ENCODE data around the gene TMEM272.

The TMEM272 gene, protein sequence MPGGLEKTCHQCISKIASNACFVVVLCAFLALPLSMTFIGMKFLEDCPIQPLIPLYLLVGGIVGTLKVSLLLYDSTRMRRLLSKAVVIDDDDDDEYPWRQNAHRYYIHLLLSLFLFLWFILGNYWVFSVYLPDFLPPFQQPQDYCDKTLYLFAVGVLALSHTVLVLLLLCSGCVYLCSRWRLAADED

DNA sequence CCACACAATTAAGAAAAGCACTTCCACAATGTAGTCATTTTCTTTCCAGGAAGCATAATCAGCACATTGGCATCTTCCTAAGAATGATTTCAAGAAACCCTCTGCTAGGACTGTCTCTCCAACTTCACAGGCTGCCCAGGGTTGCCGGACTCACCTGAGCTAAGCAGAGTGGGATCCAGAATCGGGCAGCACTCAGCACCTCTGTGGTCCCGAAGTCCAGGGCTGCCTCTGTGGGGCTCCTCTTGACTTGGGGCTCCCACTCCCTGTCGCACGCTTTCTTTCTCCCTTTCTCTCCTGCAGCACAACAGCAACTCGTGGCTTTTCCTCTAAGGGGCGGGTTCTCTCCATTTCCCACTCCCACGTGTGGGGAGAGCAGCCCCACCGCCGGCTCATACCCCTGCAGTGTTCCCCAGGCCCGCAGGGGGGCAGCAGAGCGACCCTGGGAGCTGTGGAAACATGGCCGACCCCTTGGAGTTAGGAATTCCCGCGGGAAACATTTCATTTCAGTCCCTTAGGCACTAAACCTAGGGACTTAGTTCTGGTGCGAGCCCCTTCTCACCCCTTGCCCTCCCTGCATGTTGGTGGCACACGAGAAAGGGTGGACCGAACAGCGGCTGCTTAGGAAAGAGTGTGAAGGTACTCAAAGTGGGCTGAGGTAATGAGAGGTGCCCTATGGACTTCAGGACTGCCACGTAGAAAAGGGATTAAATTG lies at the start of gene TMEM272:
TMEM272 (minus strand) TSS at position 316 of the 712 bp plus-strand sequence. CDS start 6,647 bp downstream, outside the sequence.
- DNase-seq (ENCODE audit: low read depth): peak; percentile 17

DNA sequence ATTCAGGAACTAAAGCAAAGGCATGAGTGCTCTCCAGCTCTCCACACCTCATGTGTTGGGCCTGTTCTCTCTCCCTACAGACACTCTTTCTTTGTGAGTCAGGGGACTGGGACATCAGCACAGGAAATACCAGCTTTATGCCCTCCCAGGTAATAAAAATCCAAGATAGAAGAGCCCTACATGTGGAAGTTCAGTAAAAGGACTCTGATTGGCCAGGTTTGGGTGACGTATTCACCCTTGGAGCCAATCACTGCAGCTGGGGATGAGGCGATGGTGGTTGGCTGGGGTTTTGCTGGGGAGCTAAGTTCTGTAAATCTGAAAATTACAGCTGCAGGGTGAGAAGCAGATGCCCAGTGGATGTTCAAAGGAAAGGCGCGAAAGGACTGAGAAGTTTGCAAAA lies 49.3 kb upstream of the TMEM272 start:
- DNase-seq (ENCODE audit: low read depth): no peak

DNA sequence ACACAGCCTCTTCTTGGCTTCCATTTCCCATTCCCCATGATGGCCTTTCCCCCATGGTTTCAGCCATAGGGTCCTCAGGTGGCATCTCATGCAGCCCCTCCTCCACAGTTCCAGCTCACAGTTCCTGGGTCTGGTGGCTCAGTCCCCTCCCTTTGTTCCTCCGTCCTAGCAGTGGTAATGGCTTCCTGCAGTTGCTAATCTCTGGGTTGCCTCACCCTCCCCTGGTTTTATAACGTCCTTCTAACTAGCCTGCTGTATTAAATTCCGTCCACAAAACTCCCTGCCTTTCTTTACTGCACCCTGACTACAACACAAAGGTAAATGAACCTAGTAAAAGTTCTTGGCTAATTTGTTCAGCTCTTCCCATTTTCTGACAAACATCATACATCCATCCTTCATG lies 47.7 kb upstream of the TMEM272 start:
- DNase-seq (ENCODE audit: low read depth): no peak

DNA sequence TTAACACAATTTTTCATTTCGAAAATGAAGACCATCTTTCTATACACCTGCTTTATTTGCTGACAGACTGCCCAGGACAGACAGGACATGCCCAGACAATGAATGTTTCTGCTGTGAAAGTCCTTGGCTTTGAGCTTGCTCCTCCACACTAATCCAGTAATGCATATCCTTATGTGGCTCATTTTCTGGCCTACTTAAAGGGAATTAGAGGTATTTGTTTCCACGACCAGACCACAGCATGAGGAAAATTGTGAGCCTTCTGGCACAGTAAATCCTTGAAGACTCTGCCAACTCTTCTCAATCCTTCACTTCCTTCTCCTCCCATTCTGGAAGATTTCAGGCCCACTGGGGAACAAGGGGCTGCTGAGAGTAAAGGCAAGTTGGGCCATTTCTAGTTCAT lies 42.5 kb upstream of the TMEM272 start:
- no peak for DNase-seq (ENCODE audit: low read depth)

DNA sequence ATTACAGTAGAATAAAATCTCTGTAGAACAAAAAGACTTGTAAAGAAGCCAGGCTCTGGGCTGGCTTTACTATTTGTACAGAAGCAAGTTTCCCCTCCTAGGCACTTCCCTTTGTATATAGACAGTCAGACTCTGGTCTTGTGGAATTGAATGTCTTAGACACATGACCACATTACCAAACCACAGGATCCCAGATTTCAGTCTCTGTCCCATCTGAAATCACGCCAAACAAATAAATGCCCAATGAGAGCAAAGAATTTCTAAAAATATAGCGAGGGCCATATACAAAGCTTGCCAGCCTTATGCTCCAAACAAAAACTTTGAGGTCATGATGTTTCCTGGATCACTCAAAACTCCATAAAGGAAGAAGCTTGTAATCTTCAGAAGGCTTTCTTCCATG lies 40.7 kb upstream of the TMEM272 start:
- no peak for DNase-seq (ENCODE audit: low read depth)

DNA sequence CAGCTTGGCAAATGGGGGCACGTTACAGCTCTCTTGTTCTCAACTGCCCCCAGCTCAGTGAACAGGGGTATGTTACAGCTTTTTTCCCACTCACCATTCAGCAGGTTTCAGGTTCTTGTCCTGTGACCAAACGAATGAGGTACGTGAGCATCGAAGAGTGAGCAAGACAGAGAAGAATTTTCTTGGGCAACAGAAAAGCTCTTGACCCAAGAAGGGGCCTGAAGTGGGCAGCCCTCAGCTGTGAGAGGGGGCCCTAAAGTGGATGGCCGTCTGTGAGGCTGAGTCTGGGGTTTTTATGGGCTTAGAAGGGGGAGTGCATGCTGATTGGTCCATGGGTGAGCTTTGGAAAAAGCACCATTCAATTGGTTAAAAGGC lies 38.2 kb upstream of the TMEM272 start:
- no peak for DNase-seq (ENCODE audit: low read depth)

DNA sequence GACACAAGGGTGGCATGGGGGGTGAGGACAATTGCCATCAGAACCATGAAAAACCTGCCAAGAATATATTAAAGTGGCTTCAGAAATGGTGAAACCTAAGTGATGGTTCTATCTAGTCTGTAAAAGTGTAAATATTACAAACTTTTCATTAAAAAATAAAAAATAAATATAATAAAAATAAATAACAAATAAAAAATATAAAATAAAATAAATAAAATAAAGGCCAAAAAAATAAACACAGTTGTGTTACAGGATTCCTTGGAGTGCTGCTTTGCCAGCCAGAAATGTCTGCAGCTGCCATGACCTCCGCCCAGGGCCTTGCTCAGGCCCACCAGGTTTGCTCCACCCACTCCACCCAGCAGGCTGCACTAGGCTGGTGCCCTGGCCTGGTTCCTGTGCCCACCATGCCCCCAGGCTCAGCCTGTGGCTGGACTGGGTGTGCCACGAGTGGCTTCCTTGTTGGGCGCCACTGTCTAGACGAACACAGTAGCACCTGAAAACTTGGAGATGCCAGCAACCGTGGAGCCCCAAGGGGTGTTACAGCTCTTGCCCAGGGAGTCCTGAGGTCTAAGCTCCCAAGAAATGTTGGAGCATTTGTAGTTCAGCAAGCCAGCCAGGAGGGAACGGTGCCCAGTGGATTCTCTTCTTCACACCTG lies 37.7 kb upstream of the TMEM272 start:
- DNase-seq (ENCODE audit: low read depth): no peak

DNA sequence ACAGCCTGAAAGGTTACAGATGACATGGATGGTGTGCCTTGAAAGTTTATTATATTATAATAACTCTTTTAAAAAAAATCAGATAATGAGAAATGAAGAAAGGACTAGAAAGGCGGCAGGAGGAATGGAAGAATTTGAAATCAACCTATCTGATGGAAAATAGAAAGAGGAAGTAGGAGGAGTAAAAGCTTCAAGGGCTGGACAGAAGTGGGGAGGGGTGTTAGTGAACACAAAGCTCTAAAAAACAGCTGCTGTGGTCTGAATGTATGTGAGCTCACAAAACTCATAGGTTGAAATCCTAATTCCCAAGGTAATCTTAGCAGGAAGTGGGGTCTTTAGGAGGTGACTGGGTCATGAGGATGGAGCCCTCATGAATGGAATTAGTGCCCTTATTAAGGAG lies 36.3 kb upstream of the TMEM272 start:
- DNase-seq (ENCODE audit: low read depth): no peak

DNA sequence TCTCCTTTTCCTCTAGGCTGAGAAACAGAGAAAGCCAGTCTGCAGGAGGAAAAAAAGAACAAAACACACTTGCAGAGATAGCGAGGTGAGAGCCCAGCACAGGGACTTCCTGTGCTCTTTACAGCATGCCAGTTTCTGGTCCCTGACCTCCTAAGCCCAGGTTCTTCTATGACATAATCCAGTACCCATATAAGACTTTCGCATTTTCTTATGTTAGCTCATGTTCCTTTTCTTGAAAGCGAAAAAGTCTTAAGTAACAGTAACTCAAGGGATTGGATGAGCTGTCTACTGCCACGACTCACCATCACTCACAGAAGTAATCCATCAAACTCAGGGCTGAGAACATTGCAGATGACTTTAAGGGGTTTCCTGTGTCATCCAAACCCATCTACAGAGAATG lies 34.2 kb upstream of the TMEM272 start:
- no peak for DNase-seq (ENCODE audit: low read depth)

DNA sequence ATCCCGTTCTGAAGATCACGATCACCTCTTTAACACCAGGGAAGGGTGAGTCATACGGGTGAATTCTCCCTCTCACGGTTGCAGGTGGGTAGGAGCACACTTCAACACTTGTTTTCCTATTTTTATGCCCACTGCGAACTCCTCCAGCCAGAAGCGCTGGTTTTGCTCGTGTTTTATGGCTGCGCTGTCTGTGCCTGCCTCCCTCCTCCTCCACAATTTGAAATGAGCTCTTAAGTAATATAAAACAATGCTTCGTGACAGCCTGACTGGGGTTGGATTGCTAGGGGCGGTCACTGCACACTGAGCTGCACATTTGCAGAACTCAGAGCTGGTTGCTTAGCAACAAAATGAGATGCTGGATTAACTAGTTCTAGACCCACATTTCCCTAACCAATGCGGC lies 29.7 kb upstream of the TMEM272 start:
- no peak for DNase-seq (ENCODE audit: low read depth)

DNA sequence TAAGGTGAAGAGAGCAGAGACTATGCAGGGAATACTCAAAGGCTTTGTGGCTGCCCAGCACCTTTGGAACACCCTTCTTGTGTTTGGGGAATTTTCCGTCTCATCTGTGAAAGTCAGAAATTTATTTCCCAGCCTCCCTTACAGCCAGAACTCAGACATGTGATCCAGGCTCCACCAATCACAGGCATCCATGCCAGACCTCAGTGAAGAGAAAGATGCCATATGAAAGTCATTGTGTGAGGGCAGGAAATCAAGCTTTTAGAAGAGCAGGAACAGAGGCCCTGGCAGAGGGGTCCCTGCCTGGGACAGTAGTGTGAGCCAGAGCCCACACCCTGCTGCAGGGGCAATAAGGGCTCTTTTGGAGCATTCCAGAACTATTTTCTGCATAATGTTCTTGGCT lies 28.9 kb upstream of the TMEM272 start:
- no peak for DNase-seq (ENCODE audit: low read depth)

DNA sequence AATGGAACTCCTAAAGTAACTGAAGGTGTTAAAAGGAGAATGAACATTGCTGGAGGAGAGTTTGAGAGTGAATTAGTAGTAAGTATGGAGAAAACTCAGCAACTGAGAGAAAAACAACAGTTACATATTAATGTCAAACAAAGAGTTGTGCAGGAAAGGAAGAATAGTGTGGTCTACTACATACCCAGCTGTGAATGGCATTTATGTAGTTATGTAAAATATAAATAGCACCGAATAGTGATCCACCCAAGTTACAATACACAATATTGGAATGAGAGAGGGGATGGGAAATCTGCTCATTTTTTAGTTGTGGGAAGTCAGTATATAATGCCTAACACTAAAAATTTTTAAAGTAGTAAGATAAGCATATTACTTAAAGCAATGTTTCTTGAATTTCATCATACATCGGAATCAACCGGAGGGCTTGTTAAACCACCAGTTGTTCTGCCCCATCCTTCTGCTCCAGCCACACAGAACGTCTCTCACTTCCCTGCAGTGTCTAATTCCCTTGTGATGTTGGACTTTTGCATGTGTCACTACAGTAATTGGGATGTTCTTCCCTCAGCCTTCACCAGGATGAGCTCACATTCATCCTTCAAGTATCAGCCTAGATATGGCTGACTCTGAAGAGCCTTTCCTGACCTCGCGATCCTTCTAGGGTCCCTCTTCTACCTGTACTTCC lies 28.3 kb upstream of the TMEM272 start:
- no peak for DNase-seq (ENCODE audit: low read depth)

DNA sequence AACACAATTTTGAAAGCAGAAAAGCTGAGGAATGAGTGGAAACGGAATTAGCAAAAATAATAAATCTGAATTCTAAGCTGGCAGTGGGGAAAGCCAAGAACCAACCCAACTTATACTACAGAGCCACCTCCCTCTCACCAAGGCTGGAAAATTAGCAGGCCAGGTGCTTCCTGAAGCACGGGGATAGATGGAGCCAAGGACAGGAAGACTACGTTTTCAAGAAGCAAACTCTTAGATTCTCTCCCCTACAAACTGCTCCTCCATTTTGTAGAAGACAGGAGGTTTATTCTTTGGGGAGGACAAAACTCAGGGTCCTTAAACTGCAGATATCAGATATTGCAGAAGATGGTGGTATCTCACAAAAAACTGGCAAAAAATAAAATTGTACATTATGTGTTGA lies 25.6 kb upstream of the TMEM272 start:
- no peak for DNase-seq (ENCODE audit: low read depth)

DNA sequence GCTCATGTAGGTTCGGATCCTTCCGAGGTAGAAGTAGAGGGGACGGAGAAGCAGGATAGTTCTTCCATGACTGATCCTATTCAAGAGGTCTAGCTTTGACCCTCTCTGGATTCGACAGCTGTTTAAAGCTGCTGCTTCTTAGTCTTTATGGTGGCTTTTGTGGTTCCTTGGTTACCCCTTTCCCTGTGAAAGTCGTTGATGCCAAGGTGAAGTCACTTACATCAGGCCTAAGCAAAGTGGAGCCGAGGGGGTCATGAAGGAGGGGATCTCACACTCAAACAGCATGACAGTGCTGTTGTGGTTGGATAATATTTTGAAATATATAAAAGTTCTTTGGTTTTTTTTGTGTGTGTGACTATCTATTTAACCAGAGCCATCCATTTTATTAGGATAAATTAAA lies 24.9 kb upstream of the TMEM272 start:
- DNase-seq (ENCODE audit: low read depth): no peak

DNA sequence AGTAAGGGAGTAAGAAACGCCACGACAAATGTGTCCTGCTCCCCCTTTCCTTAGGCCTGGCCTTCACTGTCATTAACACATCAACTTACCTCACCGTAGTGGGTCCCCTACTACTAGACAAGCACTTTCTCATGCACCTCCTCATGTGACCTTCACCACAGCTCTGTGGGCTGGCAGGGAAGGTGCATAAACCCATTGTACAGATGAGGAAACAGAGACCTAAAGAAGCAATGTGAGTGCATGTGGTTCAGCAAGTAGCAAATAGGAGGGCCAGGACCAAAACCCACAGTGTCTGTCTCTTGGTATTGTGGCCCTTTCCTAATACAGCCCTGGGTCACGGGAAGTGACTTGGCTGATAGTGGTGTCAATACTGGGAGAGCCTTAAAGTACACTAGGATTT lies 22.1 kb upstream of the TMEM272 start:
- DNase-seq (ENCODE audit: low read depth): no peak

DNA sequence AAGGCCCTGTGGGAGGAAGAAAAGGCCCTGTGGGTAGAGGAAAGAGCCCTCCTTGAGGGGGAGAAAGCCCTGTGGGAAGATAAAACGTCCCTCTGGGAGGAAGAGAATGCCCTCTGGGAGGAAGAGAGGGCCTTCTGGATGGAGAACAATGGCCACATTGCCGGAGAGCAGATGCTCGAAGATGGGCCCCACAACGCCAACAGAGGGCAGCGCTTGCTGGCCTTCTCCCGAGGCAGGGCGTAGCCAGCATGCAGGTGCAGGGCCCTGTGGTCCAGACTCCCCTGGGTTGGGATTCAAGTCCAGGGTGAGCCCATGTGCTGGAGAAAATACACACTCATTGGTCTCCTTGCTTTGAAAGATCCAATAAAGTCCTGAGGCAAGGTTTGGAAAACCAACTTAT lies 20.9 kb upstream of the TMEM272 start:
- DNase-seq (ENCODE audit: low read depth): no peak

DNA sequence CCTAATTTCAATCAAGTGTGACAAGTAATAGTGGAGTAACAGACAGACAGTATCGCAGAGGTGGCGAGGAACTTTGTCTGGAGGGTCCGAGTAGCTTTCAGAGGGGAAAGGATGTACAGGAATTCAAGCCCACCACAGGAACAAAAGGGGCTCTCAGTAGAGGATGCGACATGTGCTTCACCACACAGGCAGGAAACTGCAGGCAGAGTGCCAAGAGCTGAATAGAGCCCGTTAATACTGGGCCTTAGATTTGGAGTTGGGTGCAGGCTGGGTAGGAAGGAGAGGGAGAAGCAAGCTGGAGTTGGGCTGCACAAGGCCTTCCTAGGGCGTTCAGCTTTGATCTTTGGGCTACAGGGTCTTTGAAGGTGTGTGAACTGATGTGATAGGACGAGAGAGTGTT lies 18.0 kb upstream of the TMEM272 start:
- no peak for DNase-seq (ENCODE audit: low read depth)

DNA sequence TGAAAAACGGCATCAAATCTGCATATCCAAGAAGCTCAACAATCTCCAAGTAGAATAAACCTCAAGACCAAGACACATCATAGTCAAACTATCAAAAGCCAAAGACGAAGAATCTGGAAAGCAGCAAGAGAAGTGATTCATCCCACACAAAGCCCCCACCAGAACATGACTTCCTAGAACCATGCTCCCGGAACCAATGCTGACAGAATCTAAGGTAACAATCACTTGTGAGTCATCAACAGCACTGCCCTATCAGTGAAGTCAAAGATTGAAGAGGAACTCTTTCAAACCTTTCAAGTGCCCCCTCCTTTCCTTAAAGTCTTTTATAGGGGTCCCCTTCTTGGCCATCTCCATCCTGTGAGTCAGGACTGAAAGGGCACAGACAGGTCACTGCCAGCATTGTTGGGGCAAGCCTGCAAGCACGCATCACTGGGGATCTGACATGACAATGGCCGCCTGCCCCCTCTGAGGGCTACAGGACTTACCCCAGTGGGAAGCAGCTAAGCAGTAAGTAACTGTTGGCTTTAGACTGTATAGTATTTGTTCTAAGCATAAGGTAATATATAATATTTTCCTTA lies 16.8 kb upstream of the TMEM272 start, which contains the start of gene CCDC70:
CCDC70 (plus strand) TSS at position 247 of the 578 bp plus-strand sequence. CDS start 3,443 bp downstream, outside the sequence.
- DNase-seq (ENCODE audit: low read depth): peak; percentile 66

DNA sequence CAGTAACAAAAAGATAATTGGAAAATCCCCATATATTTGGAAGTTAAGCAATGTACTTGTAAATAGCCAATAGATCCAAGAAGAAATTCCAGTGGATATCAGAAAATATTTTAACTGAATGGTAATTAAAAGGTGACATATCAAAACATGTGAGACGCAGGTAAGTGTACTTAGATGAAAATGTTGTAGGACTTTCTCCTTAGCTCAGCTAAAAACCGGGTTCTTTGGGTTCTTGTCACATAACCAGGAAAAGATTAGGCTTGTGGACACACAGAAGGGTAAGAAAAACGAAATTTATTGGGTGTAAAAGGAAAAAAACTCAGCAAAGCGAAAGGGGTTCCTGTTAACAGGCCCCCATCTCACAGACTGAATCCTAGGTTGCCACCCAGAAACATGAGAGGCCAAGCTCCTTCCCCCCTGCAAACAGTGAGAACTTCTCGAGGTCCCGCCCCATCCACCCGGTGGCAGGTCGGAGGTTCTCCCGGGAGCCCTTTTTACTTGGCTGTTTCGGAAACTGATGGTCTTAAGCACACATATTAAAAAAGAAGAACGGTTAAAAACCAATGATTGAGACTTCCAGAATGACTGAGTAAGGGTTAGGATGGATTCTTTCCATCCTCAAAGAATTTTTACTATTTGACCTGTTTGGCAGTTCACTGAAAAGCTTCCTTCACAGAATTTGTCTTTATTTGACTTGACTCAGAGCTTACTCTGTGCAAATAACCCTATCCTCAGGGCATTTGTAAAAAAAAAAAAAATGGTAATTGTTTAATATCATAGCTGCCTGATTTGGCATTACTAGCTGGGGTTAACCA lies 13.7 kb upstream of the TMEM272 start:
- DNase-seq (ENCODE audit: low read depth): peak; percentile 9

DNA sequence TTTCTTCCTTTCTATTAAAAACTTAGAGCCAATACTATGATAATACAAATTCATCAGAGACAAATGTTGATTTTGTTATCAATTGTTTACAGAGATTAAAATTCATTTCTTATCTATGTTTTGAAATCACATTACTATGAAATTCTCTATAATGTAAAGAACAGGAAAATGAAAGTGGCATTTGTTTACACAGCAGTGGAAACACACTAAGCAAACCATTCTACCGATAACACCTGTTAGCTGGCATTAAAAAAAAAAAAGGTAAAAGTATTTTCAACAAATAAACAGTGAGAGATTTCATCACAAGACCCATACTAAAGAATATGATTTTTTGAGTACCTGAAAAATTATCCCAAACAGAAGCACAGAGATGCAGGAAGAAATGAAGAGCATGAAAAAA lies 12.0 kb upstream of the TMEM272 start:
- DNase-seq (ENCODE audit: low read depth): no peak

DNA sequence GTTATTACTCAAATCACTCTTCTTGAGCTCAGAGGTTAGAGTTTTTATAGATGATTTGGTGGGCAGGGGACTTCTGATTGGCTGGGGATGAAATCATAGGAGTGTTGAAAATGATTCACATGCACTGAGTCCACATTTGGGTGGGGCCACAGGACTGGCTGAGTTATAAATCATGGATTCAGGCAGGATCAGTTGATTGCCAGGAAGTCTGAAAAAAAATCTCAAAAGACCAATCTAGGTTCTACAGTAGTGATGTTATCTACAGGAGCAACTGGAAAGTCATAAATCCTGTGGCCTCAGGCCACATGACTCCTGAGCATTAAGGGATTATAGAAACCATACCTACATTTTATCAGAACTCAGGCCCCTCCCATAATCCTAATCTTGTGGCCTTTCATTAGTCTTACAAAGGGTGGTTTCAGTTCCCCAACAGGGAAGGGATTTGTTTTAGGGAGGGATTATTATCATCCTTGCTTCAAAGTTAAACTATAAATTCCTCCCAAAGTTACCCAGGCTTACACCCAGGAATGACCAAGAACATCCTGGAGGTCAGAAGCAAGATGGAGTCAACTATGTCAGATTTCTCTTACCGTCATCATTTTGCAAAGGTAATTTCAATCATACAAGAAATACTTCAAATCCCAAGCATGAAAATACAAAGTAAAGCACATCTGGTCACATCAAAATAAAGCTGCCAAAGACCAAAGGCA lies 11.2 kb upstream of the TMEM272 start:
- no peak for DNase-seq (ENCODE audit: low read depth)

Measured in iris pigment epithelial cell (primary cell).